H1 (cell line): ENCODE measurements around the gene RARB. TPM values are rescaled to one million over a fixed set of nuclear protein-coding genes. Genes with fewer than 3 reads are reported as not detected.

Experiments used
- EGR1 ChIP-seq: IDR thresholded peaks from 2 replicates; pipeline ENCODE4 v1.6.1; 2011; ENCODE audit warnings: low read depth, low read length, borderline replicate concordance
- SRF ChIP-seq: IDR thresholded peaks from 2 replicates; pipeline ENCODE4 v1.6.1; 2011; ENCODE audit warnings: mild to moderate bottlenecking, low read depth, low read length, moderate library complexity
- TEAD4 ChIP-seq: IDR thresholded peaks from 2 replicates; pipeline ENCODE4 v1.6.1; 2012; ENCODE audit warnings: low read depth, low read length, inconsistent platforms, mixed read lengths
- polyA plus RNA-seq, 7 experiments: library from polyadenylated mRNA; depleted of rRNA in 3 of 7; stranded (reverse) in 5 of 7; unstranded in 2 of 7; fragments of >200 nt in 5 of 7; fragments of 200-250 nt in 2 of 7; gene quantifications; 1 replicate in 5 of 7; 2 replicates in 1 of 7; 4 replicates in 1 of 7; pipeline versions ENCODE4 v1.2.1 to v1.2.3, GENCODE V29; 2011 to 2013; ENCODE audit warnings: missing spikeins in 2 of 7, mixed read lengths in 2 of 7
- total RNA-seq: library from RNA; stranded (reverse); fragmentation: NEBNext Ultra II Directional; extraction: Animal tissue kit (Norgen Biotek cat#: 25700); gene quantifications from 2 replicates; pipeline ENCODE4 v1.2.1, GENCODE V29; 2021

RARB gene
- total and polyA plus RNA-seq, 2 of the 8 experiments (the other 6 are each of a cell fraction or from before 2014, with no cell fraction given): 0.15 to 0.22 TPM

DNA sequence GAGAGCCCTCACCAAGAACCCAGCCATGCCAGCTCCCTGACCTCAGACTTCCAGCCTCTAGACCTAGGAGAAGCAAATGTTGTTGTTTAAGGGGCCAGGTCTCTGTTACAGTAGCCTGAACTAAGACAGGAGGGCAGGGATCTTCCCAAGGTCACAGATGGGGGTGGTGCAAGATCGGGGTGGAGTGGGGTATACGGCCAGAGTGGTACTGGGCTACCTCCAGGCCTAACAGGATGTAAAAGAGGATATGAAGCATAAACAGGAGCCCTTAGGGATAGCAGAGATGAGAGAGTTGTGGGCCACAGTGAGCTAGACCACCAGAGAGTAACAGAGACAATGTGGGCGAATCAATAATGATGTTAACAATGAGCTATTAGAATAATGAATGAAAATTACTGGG lies 153.8 kb downstream of the RARB start (continued):
- no peak for TF ChIP-seq EGR1
- no peak for TF ChIP-seq TEAD4
- TF ChIP-seq SRF: no peak
